Stimulated activated CD8-positive, alpha-beta memory T cell treated with anti-CD3 and anti-CD28 coated beads, Interleukin-15, amount 100 ng/mL, for 48 hours (primary cell): ENCODE results near the gene EDC3.

Experiments
- DNase-seq, 2 donors: peaks; one replicate each; pipeline ENCODE4 v3.0.0-alpha.2; 2020; ENCODE audit warnings: low read depth in 2 of 2

The EDC3 gene

DNA sequence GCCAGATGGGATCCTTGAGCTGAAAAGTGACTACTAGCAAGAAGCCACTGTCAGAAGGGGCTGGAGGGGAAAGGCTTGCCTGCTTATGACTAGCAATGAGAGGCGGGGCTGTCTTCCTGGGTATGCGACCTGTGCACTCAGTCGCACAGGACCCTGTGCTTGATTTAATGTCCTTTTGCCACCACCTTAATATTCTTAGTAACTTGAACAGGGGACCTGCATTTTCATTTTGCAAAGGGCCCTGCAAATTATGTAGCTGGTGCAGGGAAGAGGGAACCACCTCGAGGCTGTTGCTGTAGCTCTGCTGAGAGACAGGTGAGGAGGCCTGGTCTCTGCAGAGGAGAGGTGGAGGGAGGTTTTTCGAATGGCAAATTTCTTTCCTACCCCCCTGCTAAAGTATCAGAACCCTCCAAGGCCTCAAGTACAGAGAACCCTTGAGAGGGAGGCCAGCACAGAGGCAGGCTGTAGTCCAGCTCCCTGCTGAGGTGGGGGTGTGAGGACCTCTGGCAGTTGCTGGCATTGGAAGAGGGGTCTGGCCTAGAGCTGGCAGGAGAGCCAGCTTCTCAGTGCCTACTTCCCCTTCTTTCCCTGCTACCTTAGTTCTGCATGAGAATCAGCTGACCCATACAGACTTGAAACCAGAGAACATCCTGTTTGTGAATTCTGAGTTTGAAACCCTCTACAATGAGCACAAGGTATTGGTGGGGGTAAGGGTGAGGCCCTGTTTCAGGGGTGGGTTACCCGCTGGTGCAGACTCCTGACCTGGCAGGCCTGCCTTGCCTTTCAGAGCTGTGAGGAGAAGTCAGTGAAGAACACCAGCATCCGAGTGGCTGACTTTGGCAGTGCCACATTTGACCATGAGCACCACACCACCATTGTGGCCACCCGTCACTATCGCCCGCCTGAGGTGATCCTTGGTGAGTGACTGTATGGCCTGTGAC is 68.8 kb downstream of the EDC3 start:
- no peak for DNase-seq

GRCh38 chr15:74626336-74626735 is 69.5 kb downstream of the EDC3 start:
- DNase-seq, result no peak

- DNase-seq, result no peak
Measured at GRCh38 chr15:74625693-74626092, 70.1 kb downstream of the EDC3 start.

GRCh38 chr15:74624020-74624602 is 71.7 kb downstream of the EDC3 start:
- DNase-seq, result no peak

DNA sequence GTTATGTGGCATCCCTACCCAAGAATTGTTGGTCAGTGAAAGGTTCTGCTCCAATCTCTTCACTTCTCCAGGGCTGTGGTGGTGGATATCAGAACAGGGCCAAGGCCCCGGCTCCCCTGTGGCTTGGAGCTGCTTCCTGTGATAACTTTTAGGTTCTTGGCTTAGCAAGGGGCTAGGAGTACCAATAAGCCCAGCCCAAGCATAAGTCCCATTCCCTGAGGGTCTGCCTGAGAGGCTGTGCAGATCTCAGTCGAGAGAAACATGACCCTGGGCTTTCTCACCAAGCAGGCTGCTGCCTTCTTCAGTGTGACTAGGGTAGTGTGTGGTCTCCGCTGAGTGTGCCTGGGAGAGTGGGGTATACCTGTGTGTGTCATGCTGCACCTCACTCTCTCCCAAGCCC is 73.1 kb downstream of the EDC3 start:
- no peak for DNase-seq

- DNase-seq, result no peak
Measured at GRCh38 chr15:74621936-74622335, 73.9 kb downstream of the EDC3 start.

DNA sequence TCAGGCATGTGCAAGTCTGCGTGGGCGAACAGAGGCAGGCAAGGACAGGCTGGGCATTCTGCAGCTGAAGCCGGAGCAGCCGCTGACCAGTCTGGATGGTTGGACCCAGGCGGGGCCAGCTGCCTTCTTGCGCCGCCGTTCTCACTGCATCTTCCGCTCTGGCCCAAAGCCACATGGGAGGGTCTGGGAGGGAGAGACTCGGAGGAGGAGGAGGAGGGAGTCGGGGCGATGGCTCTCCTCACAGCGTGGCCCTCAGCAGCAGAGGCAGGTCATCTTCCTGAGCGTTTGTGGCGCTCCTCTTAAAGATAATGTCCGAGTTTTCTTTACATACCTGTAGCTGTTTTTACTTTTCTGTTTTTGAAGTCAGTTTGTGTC is 74.3 kb downstream of the EDC3 start:
- DNase-seq, result no peak

GRCh38 chr15:74620636-74621545 is 74.9 kb downstream of the EDC3 start:
- DNase-seq, result peak; percentile 58 to 61

DNA sequence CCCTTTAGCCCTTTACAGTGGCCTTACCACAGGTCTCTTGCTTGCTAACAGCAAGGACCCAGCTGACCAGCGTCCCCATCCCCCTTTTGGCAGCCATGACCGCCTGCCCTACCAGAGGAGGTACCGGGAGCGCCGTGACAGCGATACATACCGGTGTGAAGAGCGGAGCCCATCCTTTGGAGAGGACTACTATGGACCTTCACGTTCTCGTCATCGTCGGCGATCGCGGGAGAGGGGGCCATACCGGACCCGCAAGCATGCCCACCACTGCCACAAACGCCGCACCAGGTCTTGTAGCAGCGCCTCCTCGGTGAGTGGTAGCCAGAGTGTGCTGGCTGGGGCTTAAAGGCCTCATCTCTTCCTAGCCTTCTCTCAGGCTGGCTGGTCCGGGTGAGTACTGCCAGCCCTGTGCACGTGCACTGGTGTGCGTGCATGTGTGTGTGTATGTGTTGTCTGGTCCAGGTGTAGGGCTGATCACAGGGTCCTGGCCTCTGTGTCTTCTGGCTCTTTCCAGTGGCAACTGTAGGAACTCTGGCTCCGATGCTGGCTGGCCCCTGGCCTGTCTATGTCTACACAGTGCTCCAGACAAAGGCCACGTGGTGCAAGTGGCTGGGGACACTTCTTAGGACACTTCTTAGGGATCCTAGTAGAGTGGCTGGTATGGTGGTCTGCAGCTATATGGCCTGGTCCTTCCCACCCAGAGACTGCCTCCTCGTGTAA is 75.7 kb downstream of the EDC3 start:
- no peak for DNase-seq

- DNase-seq, result no peak
Measured at GRCh38 chr15:74618841-74619596, 76.8 kb downstream of the EDC3 start.

- no peak for DNase-seq
Measured at GRCh38 chr15:74616996-74617395, 78.8 kb downstream of the EDC3 start.

DNA sequence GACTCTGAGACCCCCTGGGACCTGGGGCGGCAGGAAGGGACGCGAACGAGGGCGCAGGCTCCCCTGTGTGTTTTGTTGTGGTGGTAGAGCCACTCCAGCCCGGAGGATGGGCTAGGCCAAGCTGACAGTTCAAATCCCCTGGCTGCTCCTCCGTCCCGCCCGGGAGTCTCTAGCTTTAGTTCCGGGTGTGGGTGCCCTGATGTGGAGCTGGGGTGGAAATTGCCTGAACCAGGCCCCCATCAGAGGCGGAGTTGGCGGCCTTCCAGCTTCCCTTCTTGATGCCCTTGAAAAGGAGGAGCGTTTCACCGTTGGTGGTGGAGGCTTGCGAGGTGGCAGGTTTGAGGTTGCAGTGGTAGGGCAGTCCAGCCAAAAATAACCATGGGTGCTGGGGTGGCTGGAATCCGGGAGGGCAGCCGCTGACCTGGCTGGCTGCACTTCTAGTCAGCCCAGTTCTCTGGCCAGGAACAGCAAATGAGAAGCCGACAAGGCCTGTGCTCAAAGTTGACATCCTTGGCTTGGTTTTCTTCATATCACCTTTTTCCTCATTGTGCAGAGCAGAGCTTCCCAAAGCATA is 79.4 kb downstream of the EDC3 start:
- peak; percentile 41 to 45 for DNase-seq

- DNase-seq, result peak; percentile 96 to 98
Measured at GRCh38 chr15:74615508-74616365, 80.1 kb downstream of the EDC3 start, which contains the start of gene CLK3. TSS of gene CLK3 (plus strand) at chr15:74615836. CDS start at chr15:74619197, 3,361 bp downstream.

GRCh38 chr15:74614744-74615507 is 80.9 kb downstream of the EDC3 start:
- peak; percentile 83 to 87 for DNase-seq

DNA sequence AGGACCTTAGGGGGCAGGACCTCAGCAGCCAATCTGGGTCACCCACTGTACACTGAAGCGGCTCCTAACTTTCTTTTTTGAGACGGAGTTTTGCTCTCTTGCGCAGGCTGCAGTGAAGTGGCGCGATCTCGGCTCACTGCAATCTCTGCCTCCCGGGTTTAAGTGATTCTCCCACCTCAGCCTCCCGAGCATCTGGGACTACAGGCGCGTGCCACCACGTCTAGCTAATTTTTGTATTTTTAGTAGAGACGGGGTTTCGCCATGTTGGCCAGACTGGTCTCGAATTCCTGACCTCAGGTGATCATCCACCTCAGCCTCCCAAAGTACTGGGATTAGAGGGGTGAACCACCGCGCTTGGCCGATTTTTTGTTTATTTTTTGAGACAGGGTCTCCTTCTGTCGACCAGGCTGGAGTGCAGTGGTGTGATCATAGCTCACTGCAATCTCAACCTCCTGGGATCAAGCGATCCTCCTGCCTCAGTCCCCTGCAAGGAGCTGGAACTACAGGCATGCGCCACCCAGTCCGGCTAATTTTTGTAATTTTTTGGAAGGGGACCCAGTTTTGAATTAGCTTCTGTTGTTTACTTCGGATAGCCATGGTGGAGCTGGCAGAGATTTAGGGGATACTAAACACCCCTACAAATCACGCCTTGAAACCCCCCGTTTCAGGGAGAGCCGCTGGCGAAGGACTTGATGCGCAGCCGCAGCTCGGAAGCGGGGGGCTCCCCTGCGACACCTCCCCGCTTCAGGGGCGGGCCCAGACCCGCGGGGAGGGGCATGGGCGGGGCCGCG is 81.7 kb downstream of the EDC3 start:
- no peak for DNase-seq

DNA sequence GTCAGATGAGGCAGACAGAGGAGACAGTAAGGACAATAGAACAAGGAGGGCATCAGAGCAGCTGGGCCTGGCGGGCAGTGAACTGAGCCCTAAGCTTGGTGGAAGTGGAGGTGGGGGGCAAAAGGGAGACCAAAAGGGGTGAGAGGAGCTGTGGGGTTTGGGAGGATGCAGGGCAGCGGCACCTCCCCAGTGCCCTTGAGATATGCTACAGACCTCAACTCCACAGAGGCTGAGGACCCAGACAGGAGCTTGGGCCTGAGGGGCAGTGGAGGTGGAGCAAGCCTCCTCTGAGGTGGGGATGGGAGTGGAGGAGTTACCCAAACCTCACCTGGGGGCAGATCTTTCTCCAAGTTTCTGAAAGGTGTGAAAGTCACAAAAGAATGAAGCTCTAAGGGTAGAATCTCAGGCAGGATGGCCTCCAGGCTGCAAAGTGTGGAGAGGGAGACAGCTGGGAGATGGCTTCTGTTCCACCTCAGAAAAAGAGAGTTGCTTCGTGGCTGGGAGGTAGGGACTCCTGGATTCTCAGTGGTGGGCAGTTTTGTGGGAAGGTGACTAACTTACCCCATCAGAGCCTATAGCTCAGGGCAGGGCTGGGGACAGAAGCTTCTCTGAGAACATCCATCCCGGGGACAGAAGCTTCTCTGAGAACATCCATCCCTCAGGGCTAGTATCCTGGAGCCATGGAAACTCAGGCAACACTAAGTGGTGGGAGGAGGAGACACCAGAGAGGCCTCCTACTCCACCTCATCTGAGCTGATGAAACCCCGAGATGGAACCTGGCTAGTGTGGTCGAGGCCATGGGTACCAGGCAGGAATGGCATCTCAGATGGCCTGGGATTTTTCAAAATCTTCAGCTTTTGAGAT is 82.5 kb downstream of the EDC3 start:
- DNase-seq, result no peak

GRCh38 chr15:74612677-74613076 is 83.1 kb downstream of the EDC3 start:
- DNase-seq, result no peak
